Panc1 (cell line): ENCODE measurements around the gene MPZL3.

Experiments used
- POLR2AphosphoS5 ChIP-seq: IDR thresholded peaks from 2 replicates; pipeline ENCODE4 v1.6.1; 2012; ENCODE audit warnings: mild to moderate bottlenecking, low read depth, low read length, moderate library complexity
- REST ChIP-seq, 2 experiments: IDR thresholded peaks; 2 replicates each; pipeline ENCODE4 v1.6.1; 2011 to 2012; ENCODE audit warnings: low read depth in 2 of 2, control low read depth in 1 of 2, low read length in 1 of 2, mild to moderate bottlenecking in 1 of 2, moderate library complexity in 1 of 2; ENCODE audit not compliant: insufficient read depth in 1 of 2
- TF ChIP-seq, protein P1 (sequence below): fragments of 450-650 bp; IDR thresholded peaks from 2 replicates; pipeline ENCODE4 v1.5.1; 2017; ENCODE audit warnings: mild to moderate bottlenecking

GRCh38 chr11:118215262-118215661 is 36.9 kb downstream of the MPZL3 start:
- TF ChIP-seq POLR2AphosphoS5 (no peak), REST (IDR thresholded peaks at IDR 0.05; ENCODE audit: insufficient read depth in 1 of 2, low read depth in 2 of 2, low read length in 1 of 2) (no peak)
- TF ChIP-seq, protein P1, sequence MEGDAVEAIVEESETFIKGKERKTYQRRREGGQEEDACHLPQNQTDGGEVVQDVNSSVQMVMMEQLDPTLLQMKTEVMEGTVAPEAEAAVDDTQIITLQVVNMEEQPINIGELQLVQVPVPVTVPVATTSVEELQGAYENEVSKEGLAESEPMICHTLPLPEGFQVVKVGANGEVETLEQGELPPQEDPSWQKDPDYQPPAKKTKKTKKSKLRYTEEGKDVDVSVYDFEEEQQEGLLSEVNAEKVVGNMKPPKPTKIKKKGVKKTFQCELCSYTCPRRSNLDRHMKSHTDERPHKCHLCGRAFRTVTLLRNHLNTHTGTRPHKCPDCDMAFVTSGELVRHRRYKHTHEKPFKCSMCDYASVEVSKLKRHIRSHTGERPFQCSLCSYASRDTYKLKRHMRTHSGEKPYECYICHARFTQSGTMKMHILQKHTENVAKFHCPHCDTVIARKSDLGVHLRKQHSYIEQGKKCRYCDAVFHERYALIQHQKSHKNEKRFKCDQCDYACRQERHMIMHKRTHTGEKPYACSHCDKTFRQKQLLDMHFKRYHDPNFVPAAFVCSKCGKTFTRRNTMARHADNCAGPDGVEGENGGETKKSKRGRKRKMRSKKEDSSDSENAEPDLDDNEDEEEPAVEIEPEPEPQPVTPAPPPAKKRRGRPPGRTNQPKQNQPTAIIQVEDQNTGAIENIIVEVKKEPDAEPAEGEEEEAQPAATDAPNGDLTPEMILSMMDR, result no peak
